RWPE2 (cell line): Measurements from ENCODE around the gene DNAJC1.

Source experiments
- ATAC-seq: fragments of 200-7000 bp; cut with Tn5 transposase; 3 replicates; pipeline ENCODE4 v1.9.1; 2021; ENCODE audit warnings: low read depth
- DNase-seq: peaks from one replicate; pipeline ENCODE4 v3.0.0-alpha.2; 2020; ENCODE audit warnings: low spot score
- H3K27ac ChIP-seq: fragments of 450-650 bp; 2 replicates; pipeline ENCODE4 v1.5.1; 2017; ENCODE audit warnings: mild to moderate bottlenecking; ENCODE audit not compliant: poor library complexity, severe bottlenecking
- H3K27me3 ChIP-seq: fragments of 250-450 bp; sonication (Bioruptor Pico); 2 replicates; pipeline ENCODE4 v1.5.1; 2021; ENCODE audit warnings: mild to moderate bottlenecking, moderate library complexity; ENCODE audit not compliant: insufficient read depth, poor library complexity, severe bottlenecking
- H3K36me3 ChIP-seq: fragments of 250-450 bp; sonication (Bioruptor Pico); 2 replicates; pipeline ENCODE4 v1.5.1; 2020; ENCODE audit warnings: low read depth, mild to moderate bottlenecking, moderate library complexity
- H3K4me1 ChIP-seq: fragments of 250-450 bp; sonication (Bioruptor Pico); 2 replicates; pipeline ENCODE4 v1.5.1; 2021; ENCODE audit warnings: mild to moderate bottlenecking, moderate library complexity; ENCODE audit not compliant: insufficient read depth, poor library complexity, severe bottlenecking
- H3K4me3 ChIP-seq: fragments of 250-450 bp; sonication (Bioruptor Pico); 2 replicates; pipeline ENCODE4 v1.5.1; 2021; ENCODE audit warnings: mild to moderate bottlenecking, moderate library complexity; ENCODE audit not compliant: severe bottlenecking
- H3K9me3 ChIP-seq: fragments of 250-450 bp; sonication (Bioruptor Pico); 2 replicates; pipeline ENCODE4 v1.5.1; 2021; ENCODE audit warnings: mild to moderate bottlenecking, moderate library complexity; ENCODE audit not compliant: severe bottlenecking
- CTCF ChIP-seq: fragments of 450-650 bp; IDR thresholded peaks from one replicate; pipeline ENCODE4 v1.5.1; 2017; ENCODE audit warnings: mild to moderate bottlenecking, moderate library complexity; ENCODE audit not compliant: poor library complexity, severe bottlenecking

DNAJC1 gene

GRCh38 chr10:22017283-22018020 is 13.9 kb upstream of the DNAJC1 start:
- Histone ChIP-seq H3K36me3 (no peaks in the 10 kb centered on the region), H3K27me3 (no peaks in the 10 kb centered on the region), H3K9me3 (no peaks in the 10 kb centered on the region), H3K4me3 (no peak overlapping the region), H3K4me1 (peaks cover 7% of the 10 kb centered on the region), H3K27ac (no peak overlapping the region)
- TF ChIP-seq CTCF = no peak
- DNase-seq = no peak
- no peak for ATAC-seq

GRCh38 chr10:22016046-22016705 is 12.6 kb upstream of the DNAJC1 start:
- no peak for TF ChIP-seq CTCF
- no peak for DNase-seq
- H3K27ac ChIP-seq = no peak overlapping the region

GRCh38 chr10:22010973-22011408 is 7.5 kb upstream of the DNAJC1 start:
- no peaks in the 10 kb centered on the region for H3K36me3 ChIP-seq
- H3K9me3 ChIP-seq = no peaks in the 10 kb centered on the region
- no peak for ATAC-seq
- no peak overlapping the region for H3K4me3 ChIP-seq
- peak; percentile 66 for TF ChIP-seq CTCF
- no peaks in the 10 kb centered on the region for H3K27me3 ChIP-seq
- no peak overlapping the region for H3K27ac ChIP-seq
- DNase-seq = no peak
- H3K4me1 ChIP-seq = no peaks in the 10 kb centered on the region

More at GRCh38 chr10:22016046-22016705, 12.6 kb upstream of the DNAJC1 start:
- H3K9me3 ChIP-seq = no peaks in the 10 kb centered on the region
- 0 out of 3 replicates have a peak, but pooled peaks have one; percentile 38 for ATAC-seq
- H3K36me3 ChIP-seq = no peaks in the 10 kb centered on the region
- H3K4me1 ChIP-seq = peaks cover 7% of the 10 kb centered on the region
- no peak overlapping the region for H3K4me3 ChIP-seq
- no peaks in the 10 kb centered on the region for H3K27me3 ChIP-seq

- no peaks in the 10 kb centered on the region for H3K27me3 ChIP-seq
- H3K4me1 ChIP-seq = no peaks in the 10 kb centered on the region
- ATAC-seq = no peak
- no peak for TF ChIP-seq CTCF
- no peaks in the 10 kb centered on the region for H3K9me3 ChIP-seq
- no peak for DNase-seq
- H3K27ac ChIP-seq = no peak overlapping the region
- H3K4me3 ChIP-seq = no peak overlapping the region
- H3K36me3 ChIP-seq = no peaks in the 10 kb centered on the region
Observed at GRCh38 chr10:22010539-22010938, 7.0 kb upstream of the DNAJC1 start.
